GM12801 (cell line): ENCODE data around the gene CIB2.

Experiments used
- TF ChIP-seq, protein P1 (sequence below): IDR thresholded peaks from one replicate; pipeline ENCODE4 v1.5.1; 2011; ENCODE audit warnings: control low read depth; ENCODE audit not compliant: insufficient read length; ENCODE audit errors: extremely low read depth

Gene CIB2

DNA sequence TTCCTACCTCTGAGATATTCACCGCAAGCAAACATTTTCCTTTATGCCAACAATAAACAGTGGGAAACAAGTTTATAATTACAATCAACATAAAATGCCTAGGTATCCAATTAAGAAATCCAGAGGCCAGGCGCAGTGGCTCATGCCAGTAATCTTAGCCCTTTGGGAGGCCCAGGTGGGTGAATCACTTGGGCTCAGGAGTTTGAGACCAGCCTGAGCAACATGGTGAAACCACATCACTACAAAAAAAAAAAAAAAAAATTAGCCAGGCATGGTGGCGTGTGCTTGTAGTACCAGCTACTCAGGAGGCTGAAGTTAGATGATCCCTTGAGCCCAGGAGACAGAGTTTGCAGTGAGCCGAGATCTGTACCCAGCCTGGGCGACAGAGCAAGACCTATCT is 71.0 kb downstream of the CIB2 start:
- TF ChIP-seq, protein P1, sequence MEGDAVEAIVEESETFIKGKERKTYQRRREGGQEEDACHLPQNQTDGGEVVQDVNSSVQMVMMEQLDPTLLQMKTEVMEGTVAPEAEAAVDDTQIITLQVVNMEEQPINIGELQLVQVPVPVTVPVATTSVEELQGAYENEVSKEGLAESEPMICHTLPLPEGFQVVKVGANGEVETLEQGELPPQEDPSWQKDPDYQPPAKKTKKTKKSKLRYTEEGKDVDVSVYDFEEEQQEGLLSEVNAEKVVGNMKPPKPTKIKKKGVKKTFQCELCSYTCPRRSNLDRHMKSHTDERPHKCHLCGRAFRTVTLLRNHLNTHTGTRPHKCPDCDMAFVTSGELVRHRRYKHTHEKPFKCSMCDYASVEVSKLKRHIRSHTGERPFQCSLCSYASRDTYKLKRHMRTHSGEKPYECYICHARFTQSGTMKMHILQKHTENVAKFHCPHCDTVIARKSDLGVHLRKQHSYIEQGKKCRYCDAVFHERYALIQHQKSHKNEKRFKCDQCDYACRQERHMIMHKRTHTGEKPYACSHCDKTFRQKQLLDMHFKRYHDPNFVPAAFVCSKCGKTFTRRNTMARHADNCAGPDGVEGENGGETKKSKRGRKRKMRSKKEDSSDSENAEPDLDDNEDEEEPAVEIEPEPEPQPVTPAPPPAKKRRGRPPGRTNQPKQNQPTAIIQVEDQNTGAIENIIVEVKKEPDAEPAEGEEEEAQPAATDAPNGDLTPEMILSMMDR = no peak

DNA sequence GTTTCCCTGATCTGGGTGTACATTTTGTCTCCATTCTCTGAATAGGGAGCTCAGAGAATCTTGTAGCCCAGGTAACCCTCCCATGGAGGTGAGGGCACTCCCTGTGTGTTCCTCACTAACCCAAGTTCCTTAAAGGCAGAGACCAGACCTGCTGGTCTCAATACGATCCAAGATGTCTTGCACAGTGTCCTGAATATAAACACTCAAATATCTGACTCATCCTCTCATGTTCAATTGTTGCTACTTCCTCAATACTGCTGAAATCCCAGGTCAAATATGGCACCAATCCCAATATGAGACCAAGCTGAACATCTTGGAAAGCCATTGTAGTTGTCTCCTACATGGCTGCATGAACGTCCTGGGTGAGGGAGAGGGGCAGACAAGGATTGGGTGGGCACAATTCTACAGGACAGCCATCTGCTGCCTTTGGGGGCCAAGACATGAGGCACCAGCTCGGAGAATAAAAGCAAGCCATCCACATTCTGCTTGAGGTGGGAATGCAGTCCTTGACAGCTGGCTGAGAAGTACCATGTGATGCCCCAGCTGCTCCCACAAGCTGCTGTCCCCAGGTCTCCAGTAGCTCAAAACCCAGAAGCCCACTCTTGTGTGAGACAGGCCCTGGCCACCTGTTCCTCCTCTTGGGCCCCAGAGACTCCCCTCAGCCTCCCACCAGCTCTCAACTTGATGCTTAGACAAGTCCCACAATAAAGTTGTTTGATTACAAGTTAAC is 72.0 kb downstream of the CIB2 start:
- TF ChIP-seq, protein P1 = no peak

DNA sequence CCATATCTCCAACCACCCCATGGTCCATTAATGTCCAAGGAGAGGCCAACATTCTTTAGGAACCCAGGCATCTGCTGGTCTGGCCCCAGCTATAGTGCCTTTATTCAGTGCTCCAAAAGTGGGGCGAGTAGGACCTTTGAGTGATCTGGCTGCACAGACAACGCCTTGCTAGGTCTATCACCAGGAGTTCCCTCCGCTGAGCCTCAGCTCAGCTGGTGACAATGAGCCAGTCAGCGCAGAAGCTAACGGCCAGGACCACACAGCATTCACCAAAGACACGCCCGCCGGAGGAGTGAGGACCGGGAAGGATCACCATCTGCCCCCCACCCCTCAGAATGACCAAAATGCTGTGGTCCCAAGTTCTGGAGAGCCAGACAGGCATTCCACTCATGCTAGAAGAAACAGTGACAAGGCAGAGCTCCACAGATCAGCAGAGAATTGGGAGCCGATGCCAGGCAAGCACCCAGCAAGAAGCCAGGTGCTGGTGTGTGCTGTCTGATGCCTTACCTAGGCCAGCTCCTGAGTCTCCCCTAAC is 72.8 kb downstream of the CIB2 start:
- TF ChIP-seq, protein P1 = no peak

DNA sequence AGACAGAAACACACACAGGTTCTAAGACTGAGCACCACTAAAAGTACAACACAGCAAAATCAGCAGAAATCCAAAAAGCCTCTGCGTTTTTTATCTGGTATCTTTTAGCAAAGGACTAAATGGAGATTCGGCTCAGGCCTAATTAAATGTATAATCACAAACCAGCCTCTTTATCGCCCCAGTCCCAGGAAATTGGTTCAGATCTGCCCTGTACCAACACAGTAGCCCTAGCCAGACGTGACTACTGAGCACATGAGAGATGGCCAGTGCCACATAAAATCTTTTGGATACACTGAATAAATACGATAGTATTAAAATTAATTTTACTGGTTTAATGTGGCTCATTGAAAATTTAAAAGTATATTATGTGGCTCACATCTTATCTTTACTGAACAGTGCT is 73.4 kb downstream of the CIB2 start:
- TF ChIP-seq, protein P1 = no peak

DNA sequence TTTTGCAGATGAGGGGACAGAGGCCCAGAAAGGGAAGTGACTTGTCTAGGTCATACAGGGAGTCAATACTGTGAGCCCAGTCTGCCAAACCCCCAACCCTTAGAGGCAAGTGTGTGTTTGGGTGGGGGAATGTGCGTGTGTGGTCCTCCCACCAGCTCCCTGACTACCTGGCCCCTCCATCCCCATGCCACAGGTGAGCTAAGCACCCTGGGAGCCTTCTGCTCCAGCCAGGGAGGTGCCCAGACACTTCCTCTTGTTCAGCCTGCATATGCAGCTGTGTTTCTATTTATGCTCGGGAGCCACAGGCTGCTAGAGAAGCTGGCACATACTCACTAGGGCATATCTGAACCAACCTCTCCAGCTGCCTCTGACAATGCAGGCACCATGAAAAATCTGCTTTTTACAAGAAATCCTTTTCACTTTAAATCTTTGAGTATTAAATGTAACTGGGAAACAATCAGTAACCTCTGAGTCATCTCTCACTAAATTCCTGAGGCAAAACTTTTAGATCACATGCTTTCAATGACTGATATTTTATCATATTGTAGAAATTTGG is 74.5 kb downstream of the CIB2 start:
- TF ChIP-seq, protein P1 = no peak

DNA sequence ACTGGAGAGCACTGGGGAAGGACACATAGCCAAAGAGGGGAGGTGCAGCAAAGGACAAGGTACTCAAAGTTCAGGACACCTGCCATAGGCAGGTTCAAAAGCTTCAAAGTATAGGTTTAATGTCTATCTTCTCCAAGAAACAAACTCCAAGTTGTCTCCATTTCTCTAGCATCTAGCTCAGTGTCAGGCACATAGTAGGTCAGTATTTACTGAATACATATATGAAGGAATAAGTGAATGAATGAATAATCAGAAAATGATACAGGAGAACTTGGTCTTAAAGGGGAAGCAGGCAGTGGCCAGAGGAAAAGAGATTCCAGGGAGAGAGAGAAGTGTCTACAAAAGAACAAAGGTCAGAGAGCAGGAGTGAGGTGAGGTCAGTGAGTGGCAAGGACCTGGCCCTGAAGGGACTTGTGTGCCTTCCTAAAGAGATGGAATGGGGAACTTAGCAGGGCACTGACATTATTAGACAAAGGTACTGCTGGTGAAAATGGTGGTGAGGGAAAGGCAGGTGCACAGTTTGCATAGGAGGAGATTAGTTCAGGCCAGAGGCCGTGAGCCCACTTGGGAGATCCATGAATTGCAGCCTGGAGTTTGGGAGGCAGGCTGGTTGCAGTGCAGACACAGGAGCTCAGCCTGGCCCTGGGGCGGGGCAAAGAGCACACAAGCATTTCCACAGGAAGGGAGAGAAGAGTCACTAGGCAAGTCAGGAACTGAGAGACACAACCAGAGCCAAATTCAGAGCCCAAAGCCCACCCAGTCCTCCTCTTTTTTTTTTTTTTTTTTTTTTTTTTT is 75.1 kb downstream of the CIB2 start:
- TF ChIP-seq, protein P1 = no peak

DNA sequence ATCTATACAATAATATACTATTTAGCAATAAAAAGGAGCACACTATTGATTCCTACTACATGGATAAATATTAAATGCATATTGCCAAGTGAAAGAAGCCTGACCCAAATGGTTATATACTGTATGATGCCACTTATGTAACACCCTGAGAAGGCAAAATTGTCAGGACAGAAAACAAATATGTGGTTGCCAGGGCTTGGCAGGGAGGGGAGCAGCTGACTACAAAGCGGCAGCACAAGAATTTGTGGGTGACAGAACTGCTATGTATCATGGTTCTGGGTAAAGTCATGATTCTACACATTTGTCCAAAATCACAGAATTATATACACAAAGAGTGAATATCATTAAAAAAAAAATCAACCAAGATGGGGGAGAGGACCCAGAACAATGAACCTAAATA is 76.3 kb downstream of the CIB2 start:
- TF ChIP-seq, protein P1 = no peak
